Fibroblast of skin of abdomen (primary cell): ENCODE data around the gene SAP130. TPM values are rescaled to one million over a fixed set of nuclear protein-coding genes. Genes with fewer than 3 reads are reported as not detected.

Experiments
- DNase-seq: peaks from one replicate; pipeline ENCODE4 v3.0.0-alpha.2; 2013
- polyA plus RNA-seq, 2 experiments: library from polyadenylated mRNA; unstranded; fragments of 120-200 nt; gene quantifications; one replicate each; pipeline ENCODE4 v1.2.1, GENCODE V29; 2013; ENCODE audit not compliant: insufficient read length in 2 of 2

The SAP130 gene
- polyA plus RNA-seq (2013, experiment 1 of 2; ENCODE audit: insufficient read length) = 17.5 TPM
- 16.1 TPM for polyA plus RNA-seq (2013, experiment 2 of 2; ENCODE audit: insufficient read length)

DNA sequence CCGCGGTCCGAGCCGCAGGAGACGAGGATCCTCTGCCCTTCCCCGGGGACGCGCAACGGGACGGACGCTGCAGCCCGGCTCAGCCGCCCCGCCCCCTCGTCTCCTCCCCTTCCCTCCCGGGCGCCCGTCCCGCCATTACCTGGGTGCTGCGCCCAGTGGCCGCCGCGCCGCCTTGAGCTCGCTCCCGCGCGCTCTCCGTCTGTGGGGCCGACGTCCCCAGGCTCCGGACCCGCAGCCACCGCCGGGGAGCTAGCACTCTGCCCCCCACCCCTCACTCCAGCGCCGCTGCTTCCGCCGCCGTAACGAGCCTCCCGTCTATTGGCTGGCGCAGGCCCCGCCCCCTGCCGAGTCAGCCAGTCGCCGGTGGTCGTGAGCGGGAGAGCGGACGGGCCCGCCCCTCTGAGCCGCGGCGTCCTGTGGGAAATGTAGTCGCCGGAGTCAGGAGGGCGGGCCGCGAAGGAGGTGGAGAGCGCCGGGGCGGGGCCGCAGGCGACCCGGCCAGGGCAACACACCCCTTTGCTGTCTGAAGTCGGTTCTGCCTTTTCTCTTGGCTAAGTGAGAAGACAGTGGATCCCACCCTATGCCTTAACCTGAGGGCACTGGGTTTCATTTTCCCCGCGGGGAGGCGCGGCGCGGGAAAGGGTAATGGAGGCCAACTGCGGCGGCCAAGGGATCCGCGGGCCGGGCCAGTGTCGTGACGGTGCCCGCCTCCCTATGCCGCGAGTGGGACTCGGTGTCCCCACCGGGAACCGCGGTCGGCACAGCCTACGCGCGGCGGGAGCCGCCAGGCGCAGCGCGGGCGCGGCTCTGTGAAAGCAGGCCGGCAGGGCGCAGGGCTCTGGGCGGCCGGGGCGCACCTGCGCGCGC lies at the start of gene SAP130:
Gene SAP130 (minus strand): TSS at position 259 of the 867 bp plus-strand sequence. CDS start 1,767 bp downstream, outside the sequence.
- DNase-seq = peak; percentile 94

- DNase-seq = no peak
These were observed 48.7 kb upstream of the SAP130 start for GRCh38 chr2:128076461-128077106.

- no peak for DNase-seq
These were observed 45.4 kb upstream of the SAP130 start for GRCh38 chr2:128073278-128073677.

- DNase-seq = peak; percentile 3
These were observed 41.9 kb upstream of the SAP130 start for GRCh38 chr2:128069769-128070168.

DNA sequence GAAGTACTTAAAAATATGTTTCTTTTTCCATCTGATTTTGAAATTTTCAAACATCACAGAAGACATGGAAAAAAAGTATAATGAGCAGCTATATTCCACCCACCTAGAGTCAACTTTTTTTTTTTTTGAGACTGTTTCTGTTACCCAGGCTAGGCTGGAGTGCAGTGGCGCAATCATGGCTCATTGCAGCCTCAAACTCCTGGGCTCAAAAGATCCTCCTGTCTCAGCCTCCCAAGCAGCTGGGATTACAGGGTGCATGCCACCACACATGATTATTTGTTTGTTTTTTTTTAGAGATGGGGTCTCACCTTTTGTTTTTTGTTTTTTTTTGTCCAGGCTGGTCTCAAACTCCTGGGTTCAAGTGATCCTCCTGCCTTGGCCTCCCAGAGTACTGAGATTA lies 36.5 kb upstream of the SAP130 start:
- no peak for DNase-seq

DNA sequence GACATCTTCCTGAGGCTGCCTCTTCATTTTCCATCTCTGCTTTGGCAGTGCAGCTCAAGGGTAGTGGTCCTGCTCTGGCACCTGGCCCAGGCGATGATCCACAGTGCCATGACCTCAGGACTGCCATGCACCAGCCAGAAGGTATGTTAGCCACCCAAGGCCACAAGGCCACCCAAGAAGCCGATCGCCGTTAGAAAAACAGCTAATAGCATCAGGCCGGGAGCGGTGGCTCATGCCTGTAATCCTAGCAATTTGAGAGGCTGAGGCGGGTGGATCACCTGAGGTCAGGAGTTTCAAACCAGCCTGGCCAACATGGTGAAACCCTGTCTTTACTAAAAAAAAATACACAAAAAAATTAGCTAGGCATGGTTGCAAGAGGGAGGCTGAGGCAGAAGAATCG lies 34.7 kb upstream of the SAP130 start:
- no peak for DNase-seq

GRCh38 chr2:128058114-128058513 lies 30.3 kb upstream of the SAP130 start:
- DNase-seq = no peak

GRCh38 chr2:128057334-128057733 lies 29.5 kb upstream of the SAP130 start:
- no peak for DNase-seq

GRCh38 chr2:128054104-128054885 lies 26.4 kb upstream of the SAP130 start:
- DNase-seq = no peak

DNA sequence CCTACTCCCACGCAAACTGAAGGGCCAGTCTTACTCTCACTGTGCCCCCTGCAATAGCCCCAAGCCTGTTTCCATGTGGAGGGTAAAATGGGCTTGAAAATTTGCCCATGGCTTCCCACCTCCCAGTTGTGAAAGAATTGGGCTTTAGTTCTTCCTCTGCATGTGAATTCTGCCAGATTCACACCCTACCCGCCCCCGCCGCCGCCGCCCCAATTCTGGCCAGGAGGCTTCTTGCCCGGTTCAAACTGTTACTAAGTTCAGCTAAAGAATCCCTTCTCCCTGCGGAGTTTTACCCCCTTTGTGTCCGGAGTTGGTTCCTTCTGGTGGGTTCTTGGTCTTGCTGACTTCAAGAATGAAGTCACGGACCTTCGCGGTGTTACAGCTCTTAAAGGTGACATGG lies 25.5 kb upstream of the SAP130 start:
- DNase-seq = no peak

- no peak for DNase-seq
These were observed 15.2 kb upstream of the SAP130 start for GRCh38 chr2:128043041-128043440.

DNA sequence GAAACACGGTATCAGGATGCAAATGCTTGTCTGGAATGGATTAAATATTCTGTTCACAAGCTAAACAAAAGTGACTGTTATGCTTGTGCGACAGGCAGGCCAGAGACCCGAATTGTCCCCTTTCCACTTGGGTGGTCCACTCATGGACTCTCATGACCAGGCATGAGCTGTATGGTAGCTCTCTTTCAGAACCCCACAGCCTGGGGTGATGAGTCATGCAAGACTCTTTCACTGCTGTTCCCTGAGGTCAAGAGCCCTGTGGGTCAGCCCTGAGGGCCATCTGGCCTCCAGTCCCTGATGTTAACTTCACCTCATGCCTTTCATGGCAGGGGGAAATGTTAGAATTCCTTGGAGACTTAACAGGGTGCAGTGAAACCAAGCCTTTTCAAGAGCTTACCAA lies 13.7 kb upstream of the SAP130 start:
- no peak for DNase-seq

- DNase-seq = no peak
These were observed 12.4 kb upstream of the SAP130 start for GRCh38 chr2:128040166-128040771.

GRCh38 chr2:128039535-128039934 lies 11.7 kb upstream of the SAP130 start:
- no peak for DNase-seq

- no peak for DNase-seq
These were observed 10.6 kb upstream of the SAP130 start for GRCh38 chr2:128038411-128038810.

DNA sequence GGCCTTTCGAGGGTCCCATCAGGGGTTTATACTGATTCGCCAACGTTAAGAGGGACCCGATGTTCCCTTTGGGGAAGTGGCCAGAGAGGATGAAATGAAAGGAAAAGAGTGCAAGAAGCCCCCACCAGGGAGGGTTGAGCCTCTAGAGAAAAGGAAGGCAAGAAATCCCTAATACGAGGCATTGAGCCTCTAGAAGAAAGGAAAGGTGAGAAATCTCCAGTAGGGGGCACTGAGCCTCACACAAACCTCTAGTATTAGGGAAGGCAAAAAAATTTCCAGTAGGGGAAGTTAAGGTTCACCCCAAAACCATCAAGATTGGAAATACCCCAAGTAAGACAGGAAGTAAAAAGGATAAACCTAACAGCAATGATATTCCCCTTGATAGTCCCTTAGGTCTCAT lies 9.8 kb upstream of the SAP130 start:
- no peak for DNase-seq

DNA sequence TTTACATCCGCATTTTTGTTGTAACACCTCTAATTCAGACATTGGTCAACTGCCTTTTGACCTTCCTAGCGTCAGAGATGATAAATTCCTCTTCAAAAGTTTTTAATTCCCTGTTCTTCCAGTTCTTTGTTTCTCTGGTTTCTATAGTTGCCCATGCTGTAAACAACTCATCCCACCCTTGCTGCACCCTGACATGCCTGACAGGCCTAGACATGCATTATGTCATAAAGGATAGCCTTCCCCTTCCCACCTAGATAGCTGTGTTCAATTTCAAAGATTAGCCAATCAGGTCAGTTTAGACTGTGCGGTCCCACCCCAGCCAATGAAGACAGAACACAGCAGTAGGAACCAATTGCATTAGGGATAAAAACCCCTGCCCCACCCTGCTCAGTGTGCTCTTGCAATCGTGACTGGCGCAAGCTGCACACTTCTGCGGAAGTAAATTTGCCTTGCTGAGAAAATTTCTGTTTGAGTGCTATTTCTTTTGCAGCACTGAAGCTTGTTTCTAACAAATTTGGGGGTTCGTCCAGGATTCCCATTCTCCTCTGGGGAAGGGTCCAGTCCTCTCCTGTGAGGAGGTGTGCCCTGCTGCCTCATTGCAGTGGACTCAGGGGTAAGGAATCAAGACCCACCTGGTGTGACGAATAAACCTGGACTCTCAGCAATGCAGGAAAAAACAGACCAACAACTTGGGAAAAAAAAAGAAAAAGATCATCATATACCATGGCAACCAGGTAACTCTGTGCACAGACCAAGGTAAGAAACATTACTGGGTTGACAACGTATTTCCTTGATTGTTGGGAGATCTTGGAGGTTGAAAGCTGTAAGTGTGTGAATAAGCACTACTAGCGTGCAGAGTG lies 9.1 kb upstream of the SAP130 start:
- DNase-seq = no peak

- no peak for DNase-seq
These were observed 4.2 kb upstream of the SAP130 start for GRCh38 chr2:128032092-128032491.

DNA sequence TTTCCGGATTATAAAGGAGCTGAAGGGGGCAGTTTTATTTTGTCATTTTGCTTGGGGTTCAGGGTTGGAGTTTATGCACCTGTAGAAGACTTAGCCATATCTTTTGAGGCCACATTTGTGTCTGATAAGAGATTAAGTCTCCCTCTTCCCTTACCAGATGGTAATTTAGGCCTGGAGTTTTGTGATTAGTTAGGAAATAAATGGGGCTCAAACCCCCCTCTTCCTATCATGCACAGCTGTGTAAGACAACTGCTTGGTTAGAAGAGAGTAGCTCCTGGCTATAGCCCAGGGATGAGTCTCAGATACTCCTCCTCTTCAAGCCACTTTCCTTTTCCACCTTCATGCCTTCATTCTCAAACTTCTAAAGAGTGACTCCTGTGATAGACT lies 802 bp upstream of the SAP130 start:
- no peak for DNase-seq

DNA sequence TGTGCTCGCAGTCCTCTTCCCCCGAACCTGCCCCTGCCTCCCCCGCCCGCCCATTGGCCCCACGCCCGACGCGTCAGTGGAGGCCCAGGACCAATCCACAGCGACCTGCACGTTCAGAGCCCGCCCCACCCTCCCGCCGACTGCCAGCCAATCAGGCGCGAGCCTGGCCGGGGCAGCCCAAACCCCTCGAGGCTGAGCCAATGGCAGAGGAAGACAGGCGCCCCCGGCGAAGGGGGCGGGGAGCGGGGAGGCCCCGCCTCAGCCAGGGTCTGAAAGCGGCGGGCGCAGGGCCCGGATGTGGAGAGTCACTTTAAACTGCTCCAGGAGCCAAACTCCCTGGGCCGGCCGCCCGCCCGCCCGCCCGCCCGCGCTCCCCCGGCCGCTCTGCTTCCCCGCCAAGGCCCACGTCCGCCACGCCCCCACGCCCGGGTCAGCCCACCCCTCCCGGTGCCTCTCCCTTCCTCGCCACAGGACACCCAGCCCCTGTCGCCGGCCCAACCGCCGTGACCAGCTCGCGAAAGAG lies 520 bp downstream of the SAP130 start:
- peak; percentile 99 for DNase-seq
